ENCODE measurements around the gene G2E3.
A peak's percentile ranks its signal among the peaks of the same experiment; 100 is the strongest.
"Not testable (repeated sequence)": the region's sequence is repeated elsewhere in the genome, so short reads cannot be mapped to it uniquely, and the experiment has no call there.

The G2E3 gene

DNA sequence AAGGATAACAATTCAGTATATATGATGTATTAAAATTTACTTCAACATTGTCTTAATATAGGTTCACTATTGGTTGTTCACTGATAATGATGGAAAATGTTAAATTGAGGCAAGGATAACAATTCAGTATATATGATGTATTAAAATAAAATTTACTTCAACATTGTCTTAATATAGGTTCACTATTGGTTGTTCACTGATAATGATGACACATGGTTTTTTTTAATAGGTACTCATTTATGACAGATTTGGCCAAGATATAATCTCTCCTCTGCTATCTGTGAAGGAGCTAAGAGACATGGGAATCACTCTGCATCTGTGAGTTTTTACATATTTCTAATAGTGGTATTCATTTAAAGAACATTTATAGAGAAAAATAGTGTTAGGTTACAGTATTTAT lies 71.3 kb downstream of the G2E3 start:
- DNase-seq (ENCODE audit: insufficient read length, low spot score) (no peak), FAIRE-seq (no peak)
- no peak for TF ChIP-seq POLR2A (IDR thresholded peaks at IDR 0.05; ENCODE audit: low read depth, low read length)
- TF ChIP-seq TAF1 (IDR thresholded peaks at IDR 0.05; ENCODE audit: low read depth, low read length): no peak
- TF ChIP-seq PAX5 (IDR thresholded peaks at IDR 0.05; ENCODE audit: insufficient read depth, low read length, severe bottlenecking): no peak
- no peak for TF ChIP-seq POLR2AphosphoS5 (IDR thresholded peaks at IDR 0.05; ENCODE audit: low read depth, low read length)
- TF ChIP-seq SPI1 (IDR thresholded peaks at IDR 0.05; ENCODE audit: low read depth, low read length): no peak
- TF ChIP-seq POU2F2 (IDR thresholded peaks at IDR 0.05; ENCODE audit: low read depth, low read length): no peak

- FAIRE-seq (peak; percentile 76), DNase-seq (ENCODE audit: insufficient read length, low spot score) (no peak)
- TF ChIP-seq POU2F2 (IDR thresholded peaks at IDR 0.05; ENCODE audit: low read depth, low read length) (no peak), SPI1 (IDR thresholded peaks at IDR 0.05; ENCODE audit: low read depth, low read length) (no peak), PAX5 (IDR thresholded peaks at IDR 0.05; ENCODE audit: insufficient read depth, low read length, severe bottlenecking) (no peak), POLR2A (IDR thresholded peaks at IDR 0.05; ENCODE audit: low read depth, low read length) (no peak), TAF1 (IDR thresholded peaks at IDR 0.05; ENCODE audit: low read depth, low read length) (no peak), POLR2AphosphoS5 (IDR thresholded peaks at IDR 0.05; ENCODE audit: low read depth, low read length) (no peak)
Measured at GRCh38 chr14:30632730-30633129, 73.8 kb downstream of the G2E3 start.

DNA sequence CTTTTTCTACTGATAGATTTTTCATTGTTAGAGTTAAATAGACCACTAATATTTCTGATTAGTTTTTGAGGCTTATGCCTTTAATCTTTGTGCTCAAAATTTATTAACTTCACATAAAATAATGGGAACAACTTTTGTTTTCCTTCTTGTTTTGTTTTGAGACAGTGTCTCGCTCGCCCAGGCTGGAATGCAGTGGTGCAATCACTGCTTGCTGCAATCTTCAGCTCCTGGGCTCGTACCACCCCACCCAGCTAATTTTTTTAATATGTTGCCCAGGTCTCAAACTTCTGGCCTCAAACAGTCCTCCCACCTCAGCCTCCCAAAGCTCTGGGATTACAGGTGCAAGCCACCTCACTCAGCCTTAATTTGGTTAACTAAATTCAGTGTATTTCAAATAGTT lies 80.0 kb downstream of the G2E3 start:
- TF ChIP-seq POLR2A (IDR thresholded peaks at IDR 0.05; ENCODE audit: low read depth, low read length): no peak
- no peak for TF ChIP-seq POLR2AphosphoS5 (IDR thresholded peaks at IDR 0.05; ENCODE audit: low read depth, low read length)
- no peak for TF ChIP-seq PAX5 (IDR thresholded peaks at IDR 0.05; ENCODE audit: insufficient read depth, low read length, severe bottlenecking)
- no peak for TF ChIP-seq POU2F2 (IDR thresholded peaks at IDR 0.05; ENCODE audit: low read depth, low read length)
- TF ChIP-seq TAF1 (IDR thresholded peaks at IDR 0.05; ENCODE audit: low read depth, low read length): no peak
- no peak for TF ChIP-seq SPI1 (IDR thresholded peaks at IDR 0.05; ENCODE audit: low read depth, low read length)
- FAIRE-seq (no peak), DNase-seq (ENCODE audit: insufficient read length, low spot score) (no peak)

GRCh38 chr14:30641207-30641606 lies 82.2 kb downstream of the G2E3 start:
- FAIRE-seq (no peak), DNase-seq (ENCODE audit: insufficient read length, low spot score) (no peak)
- no peak for TF ChIP-seq POU2F2 (IDR thresholded peaks at IDR 0.05; ENCODE audit: low read depth, low read length)
- no peak for TF ChIP-seq POLR2A (IDR thresholded peaks at IDR 0.05; ENCODE audit: low read depth, low read length)
- no peak for TF ChIP-seq POLR2AphosphoS5 (IDR thresholded peaks at IDR 0.05; ENCODE audit: low read depth, low read length)
- no peak for TF ChIP-seq TAF1 (IDR thresholded peaks at IDR 0.05; ENCODE audit: low read depth, low read length)
- TF ChIP-seq SPI1 (IDR thresholded peaks at IDR 0.05; ENCODE audit: low read depth, low read length): no peak
- TF ChIP-seq PAX5 (IDR thresholded peaks at IDR 0.05; ENCODE audit: insufficient read depth, low read length, severe bottlenecking): no peak

- not testable (repeated sequence) for FAIRE-seq; DNase-seq (ENCODE audit: insufficient read length, low spot score)
Measured at GRCh38 chr14:30644462-30644861, 85.5 kb downstream of the G2E3 start.

DNA sequence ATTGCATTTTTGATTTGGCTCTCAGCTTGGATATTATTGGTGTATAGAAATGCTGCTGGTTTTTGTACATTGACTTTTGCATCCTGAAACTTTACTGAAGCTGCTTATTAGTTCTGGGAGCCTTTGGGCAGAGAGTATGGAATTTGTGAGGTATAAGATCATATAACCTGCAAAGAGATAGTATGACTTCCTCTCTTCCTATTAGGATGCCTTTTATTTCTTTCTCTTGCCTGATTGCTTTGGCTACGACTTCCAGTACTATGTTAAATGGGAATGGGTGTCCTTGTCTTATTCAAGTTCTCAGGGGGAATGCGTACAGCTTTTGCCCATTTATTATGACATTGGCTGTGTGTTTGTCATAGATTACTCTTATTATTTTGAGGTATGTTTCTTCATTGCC lies 86.6 kb downstream of the G2E3 start:
- no peak for TF ChIP-seq SPI1 (IDR thresholded peaks at IDR 0.05; ENCODE audit: low read depth, low read length)
- no peak for TF ChIP-seq PAX5 (IDR thresholded peaks at IDR 0.05; ENCODE audit: insufficient read depth, low read length, severe bottlenecking)
- FAIRE-seq (no peak), DNase-seq (ENCODE audit: insufficient read length, low spot score) (no peak)

DNA sequence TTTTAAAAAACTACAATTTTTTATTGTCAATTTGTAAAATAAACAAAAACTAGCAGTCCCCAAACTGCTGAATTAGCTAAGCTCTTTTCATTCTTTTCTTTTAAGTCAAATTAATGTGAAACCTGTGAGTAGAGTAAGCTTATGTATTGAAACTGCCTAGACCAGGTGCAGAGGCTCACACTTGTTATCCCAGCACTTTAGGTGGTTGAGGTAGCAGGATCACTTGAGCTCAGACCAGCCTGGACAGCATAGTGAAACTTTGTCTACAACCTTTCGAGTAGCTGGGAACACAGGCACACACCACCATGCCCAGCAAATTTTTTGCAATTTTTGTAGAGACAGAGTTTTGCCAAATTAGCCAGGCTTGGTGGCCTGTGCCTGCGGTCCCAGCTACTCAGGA lies 89.5 kb downstream of the G2E3 start:
- TF ChIP-seq PAX5 (IDR thresholded peaks at IDR 0.05; ENCODE audit: insufficient read depth, low read length, severe bottlenecking) (no peak), POLR2A (IDR thresholded peaks at IDR 0.05; ENCODE audit: low read depth, low read length) (no peak), TAF1 (IDR thresholded peaks at IDR 0.05; ENCODE audit: low read depth, low read length) (no peak), POLR2AphosphoS5 (IDR thresholded peaks at IDR 0.05; ENCODE audit: low read depth, low read length) (no peak)
- DNase-seq (ENCODE audit: insufficient read length, low spot score) (no peak), FAIRE-seq (no peak)

GRCh38 chr14:30651937-30652336 lies 93.0 kb downstream of the G2E3 start:
- no peak for DNase-seq (ENCODE audit: insufficient read length, low spot score)
- no peak for FAIRE-seq
- no peak for TF ChIP-seq TAF1 (IDR thresholded peaks at IDR 0.05; ENCODE audit: low read depth, low read length)
- no peak for TF ChIP-seq SPI1 (IDR thresholded peaks at IDR 0.05; ENCODE audit: low read depth, low read length)
- no peak for TF ChIP-seq POU2F2 (IDR thresholded peaks at IDR 0.05; ENCODE audit: low read depth, low read length)
- TF ChIP-seq PAX5 (IDR thresholded peaks at IDR 0.05; ENCODE audit: insufficient read depth, low read length, severe bottlenecking): no peak
- TF ChIP-seq POLR2AphosphoS5 (IDR thresholded peaks at IDR 0.05; ENCODE audit: low read depth, low read length): no peak
- TF ChIP-seq POLR2A (IDR thresholded peaks at IDR 0.05; ENCODE audit: low read depth, low read length): no peak

DNA sequence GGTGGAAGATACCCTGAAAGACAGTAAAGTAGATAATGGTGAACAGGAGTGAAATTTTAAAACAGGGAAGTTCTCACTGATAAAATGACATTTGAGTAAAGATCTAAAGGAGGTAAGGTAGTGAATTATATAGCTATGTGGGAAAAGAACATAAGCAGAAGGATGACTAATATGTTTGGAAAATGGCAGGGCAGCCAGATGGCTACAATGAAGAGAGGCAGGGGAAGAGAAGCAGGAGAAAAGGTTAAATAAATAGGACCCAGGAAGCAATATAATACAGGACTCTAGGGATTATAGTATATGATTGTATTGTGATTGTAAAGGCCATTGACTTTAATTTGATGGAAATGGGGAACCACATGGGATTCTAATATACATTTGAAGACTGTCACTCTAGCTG lies 96.2 kb downstream of the G2E3 start:
- FAIRE-seq (no peak), DNase-seq (ENCODE audit: insufficient read length, low spot score) (no peak)
- no peak for TF ChIP-seq TAF1 (IDR thresholded peaks at IDR 0.05; ENCODE audit: low read depth, low read length)
- no peak for TF ChIP-seq SPI1 (IDR thresholded peaks at IDR 0.05; ENCODE audit: low read depth, low read length)
- no peak for TF ChIP-seq POLR2AphosphoS5 (IDR thresholded peaks at IDR 0.05; ENCODE audit: low read depth, low read length)
- TF ChIP-seq POU2F2 (IDR thresholded peaks at IDR 0.05; ENCODE audit: low read depth, low read length): no peak
- TF ChIP-seq POLR2A (IDR thresholded peaks at IDR 0.05; ENCODE audit: low read depth, low read length): no peak
- no peak for TF ChIP-seq PAX5 (IDR thresholded peaks at IDR 0.05; ENCODE audit: insufficient read depth, low read length, severe bottlenecking)

GRCh38 chr14:30655658-30656057 lies 96.7 kb downstream of the G2E3 start:
- TF ChIP-seq TAF1 (IDR thresholded peaks at IDR 0.05; ENCODE audit: low read depth, low read length) (no peak), POLR2A (IDR thresholded peaks at IDR 0.05; ENCODE audit: low read depth, low read length) (no peak), POU2F2 (IDR thresholded peaks at IDR 0.05; ENCODE audit: low read depth, low read length) (no peak), PAX5 (IDR thresholded peaks at IDR 0.05; ENCODE audit: insufficient read depth, low read length, severe bottlenecking) (no peak), SPI1 (IDR thresholded peaks at IDR 0.05; ENCODE audit: low read depth, low read length) (no peak), POLR2AphosphoS5 (IDR thresholded peaks at IDR 0.05; ENCODE audit: low read depth, low read length) (no peak)
- no peak for FAIRE-seq
- no peak for DNase-seq (ENCODE audit: insufficient read length, low spot score)
